SK-N-SH (cell line): ENCODE results near the gene CHAF1A.

Source experiments
- ELF1 ChIP-seq: IDR thresholded peaks from 2 replicates; pipeline ENCODE4 v1.4.0; 2012
- EZH2phosphoT487 ChIP-seq: fragments of 200-600 bp; sonication (generic); IDR thresholded peaks from 2 replicates; pipeline ENCODE4 v1.6.1; 2017; ENCODE audit warnings: low read depth, mixed run types, mild to moderate bottlenecking, antibody characterized with exemption, moderate library complexity, borderline replicate concordance
- FOSL2 ChIP-seq: IDR thresholded peaks from 2 replicates; pipeline ENCODE4 v1.4.0; 2012; ENCODE audit warnings: low read depth, mild to moderate bottlenecking, moderate library complexity, borderline replicate concordance
- FOXJ3 ChIP-seq: sonication (generic); formaldehyde crosslinking; IDR thresholded peaks from 2 replicates; pipeline ENCODE4 v1.5.1; 2020; ENCODE audit warnings: mild to moderate bottlenecking, missing genetic modification reagents
- PBX3 ChIP-seq: IDR thresholded peaks from 2 replicates; pipeline ENCODE4; 2012
- POLR2AphosphoS5 ChIP-seq: IDR thresholded peaks from 2 replicates; pipeline ENCODE4 v1.6.1; 2012; ENCODE audit warnings: low read depth, low read length
- SMC3 ChIP-seq: IDR thresholded peaks from 2 replicates; pipeline ENCODE4 v1.6.1; 2012; ENCODE audit warnings: low read depth, low read length, improper control_type of control experiment
- TCF12 ChIP-seq: IDR thresholded peaks from 2 replicates; pipeline ENCODE4 v1.4.0; 2012
- USF2 ChIP-seq: fragments of 150-350 bp; IDR thresholded peaks from 2 replicates; pipeline ENCODE4 v1.6.1; 2017; ENCODE audit warnings: antibody characterized with exemption, low read length, low read depth, borderline replicate concordance
- TF ChIP-seq, protein P1 (sequence below): IDR thresholded peaks from 2 replicates; pipeline ENCODE4 v1.4.0; 2012; ENCODE audit warnings: low read depth, borderline replicate concordance
- TF ChIP-seq, protein P2 (sequence below): fragments of 200-600 bp; sonication (generic); IDR thresholded peaks from 2 replicates; pipeline ENCODE4 v1.6.1; 2017; ENCODE audit warnings: antibody characterized with exemption, mild to moderate bottlenecking, moderate library complexity

DNA sequence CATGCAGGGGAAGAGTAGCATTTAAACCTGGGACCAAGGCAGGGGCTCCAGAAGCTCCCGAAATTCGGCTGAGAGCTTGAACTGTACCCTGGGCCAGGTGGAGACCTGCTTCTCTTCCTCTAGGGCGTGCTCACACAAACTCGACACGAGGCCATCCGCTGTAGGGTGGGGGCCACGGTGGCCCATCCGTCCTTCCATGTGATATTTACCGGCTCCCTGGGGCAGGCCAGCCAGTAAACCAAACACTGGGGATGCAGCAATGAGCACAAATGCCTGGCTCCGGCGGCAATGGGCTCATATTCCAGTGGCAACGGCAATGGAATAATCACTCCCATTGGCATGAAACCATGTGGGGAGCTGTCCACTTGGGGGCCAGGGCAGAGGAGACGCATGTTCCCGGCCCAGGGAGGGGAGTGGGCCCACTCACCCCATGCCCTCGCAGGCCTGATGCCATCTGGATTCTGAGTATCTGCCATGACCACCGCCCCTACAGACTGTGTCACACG, 12.9 kb upstream of the CHAF1A start:
- no peak for TF ChIP-seq SMC3
- TF ChIP-seq, protein P1, sequence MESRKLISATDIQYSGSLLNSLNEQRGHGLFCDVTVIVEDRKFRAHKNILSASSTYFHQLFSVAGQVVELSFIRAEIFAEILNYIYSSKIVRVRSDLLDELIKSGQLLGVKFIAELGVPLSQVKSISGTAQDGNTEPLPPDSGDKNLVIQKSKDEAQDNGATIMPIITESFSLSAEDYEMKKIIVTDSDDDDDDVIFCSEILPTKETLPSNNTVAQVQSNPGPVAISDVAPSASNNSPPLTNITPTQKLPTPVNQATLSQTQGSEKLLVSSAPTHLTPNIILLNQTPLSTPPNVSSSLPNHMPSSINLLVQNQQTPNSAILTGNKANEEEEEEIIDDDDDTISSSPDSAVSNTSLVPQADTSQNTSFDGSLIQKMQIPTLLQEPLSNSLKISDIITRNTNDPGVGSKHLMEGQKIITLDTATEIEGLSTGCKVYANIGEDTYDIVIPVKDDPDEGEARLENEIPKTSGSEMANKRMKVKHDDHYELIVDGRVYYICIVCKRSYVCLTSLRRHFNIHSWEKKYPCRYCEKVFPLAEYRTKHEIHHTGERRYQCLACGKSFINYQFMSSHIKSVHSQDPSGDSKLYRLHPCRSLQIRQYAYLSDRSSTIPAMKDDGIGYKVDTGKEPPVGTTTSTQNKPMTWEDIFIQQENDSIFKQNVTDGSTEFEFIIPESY = no peak
- TF ChIP-seq, protein P2, sequence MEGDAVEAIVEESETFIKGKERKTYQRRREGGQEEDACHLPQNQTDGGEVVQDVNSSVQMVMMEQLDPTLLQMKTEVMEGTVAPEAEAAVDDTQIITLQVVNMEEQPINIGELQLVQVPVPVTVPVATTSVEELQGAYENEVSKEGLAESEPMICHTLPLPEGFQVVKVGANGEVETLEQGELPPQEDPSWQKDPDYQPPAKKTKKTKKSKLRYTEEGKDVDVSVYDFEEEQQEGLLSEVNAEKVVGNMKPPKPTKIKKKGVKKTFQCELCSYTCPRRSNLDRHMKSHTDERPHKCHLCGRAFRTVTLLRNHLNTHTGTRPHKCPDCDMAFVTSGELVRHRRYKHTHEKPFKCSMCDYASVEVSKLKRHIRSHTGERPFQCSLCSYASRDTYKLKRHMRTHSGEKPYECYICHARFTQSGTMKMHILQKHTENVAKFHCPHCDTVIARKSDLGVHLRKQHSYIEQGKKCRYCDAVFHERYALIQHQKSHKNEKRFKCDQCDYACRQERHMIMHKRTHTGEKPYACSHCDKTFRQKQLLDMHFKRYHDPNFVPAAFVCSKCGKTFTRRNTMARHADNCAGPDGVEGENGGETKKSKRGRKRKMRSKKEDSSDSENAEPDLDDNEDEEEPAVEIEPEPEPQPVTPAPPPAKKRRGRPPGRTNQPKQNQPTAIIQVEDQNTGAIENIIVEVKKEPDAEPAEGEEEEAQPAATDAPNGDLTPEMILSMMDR = no peak
- TF ChIP-seq POLR2AphosphoS5 = no peak
- TF ChIP-seq PBX3 = no peak
- no peak for TF ChIP-seq ELF1
- TF ChIP-seq USF2 = no peak
- no peak for TF ChIP-seq TCF12
- TF ChIP-seq EZH2phosphoT487 = no peak
- TF ChIP-seq FOSL2 = no peak
- no peak for TF ChIP-seq FOXJ3
